ENCODE results near the gene USP9X.

- TF ChIP-seq CTCF (IDR thresholded peaks at IDR 0.05; ENCODE audit: low read depth, low read length): no peak
- no peak for TF ChIP-seq EZH2phosphoT487 (IDR thresholded peaks at IDR 0.05; ENCODE audit: low read depth)
Measured at GRCh38 chrX:41116948-41117347, 31.7 kb downstream of the USP9X start.
